CD4-positive, alpha-beta T cell treated with Interferon alpha-2 for 1 hour (primary cell): Measurements from ENCODE around the gene FOXN3.
"Not testable (repeated sequence)": the region's sequence is repeated elsewhere in the genome, so short reads cannot be mapped to it uniquely, and the experiment has no call there.

Source experiments
- DNase-seq, 2 donors: peaks; one replicate each; pipeline ENCODE4 v3.0.0-alpha.2; 2020 to 2022

Gene FOXN3

DNA sequence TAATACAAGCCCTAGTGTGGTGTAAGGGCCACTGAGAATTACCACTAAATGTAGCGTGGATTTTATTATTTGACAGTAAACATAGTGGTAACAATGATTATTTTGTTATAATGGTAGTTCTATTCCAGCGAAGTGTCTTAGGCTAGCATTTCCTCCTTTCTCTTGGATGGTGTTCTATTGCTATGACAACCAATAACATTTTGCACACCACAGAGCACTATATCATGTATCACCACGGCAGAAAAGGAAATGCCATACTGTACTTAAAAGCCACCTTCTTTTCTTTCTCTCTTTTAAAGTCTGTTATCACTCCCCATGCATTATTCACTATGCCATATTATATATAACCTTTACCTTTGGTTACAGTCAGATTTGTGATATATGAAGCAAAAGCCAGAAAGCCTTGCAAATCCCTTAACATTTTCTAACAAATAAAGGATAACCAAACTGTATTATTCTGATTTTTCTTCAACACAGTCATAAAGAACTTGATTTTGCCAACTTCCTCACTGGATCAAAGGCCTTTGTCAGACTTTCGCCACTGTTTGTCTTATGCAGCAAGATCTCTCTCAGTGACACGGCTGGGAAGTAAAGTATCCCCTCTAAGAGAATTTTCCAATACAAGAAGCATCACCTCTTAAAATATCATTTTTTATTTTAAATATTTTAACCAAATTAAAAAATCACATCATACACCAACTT lies 195.8 kb downstream of the FOXN3 start:
- peak in 1 of 2 donors; percentile 44 for DNase-seq

DNA sequence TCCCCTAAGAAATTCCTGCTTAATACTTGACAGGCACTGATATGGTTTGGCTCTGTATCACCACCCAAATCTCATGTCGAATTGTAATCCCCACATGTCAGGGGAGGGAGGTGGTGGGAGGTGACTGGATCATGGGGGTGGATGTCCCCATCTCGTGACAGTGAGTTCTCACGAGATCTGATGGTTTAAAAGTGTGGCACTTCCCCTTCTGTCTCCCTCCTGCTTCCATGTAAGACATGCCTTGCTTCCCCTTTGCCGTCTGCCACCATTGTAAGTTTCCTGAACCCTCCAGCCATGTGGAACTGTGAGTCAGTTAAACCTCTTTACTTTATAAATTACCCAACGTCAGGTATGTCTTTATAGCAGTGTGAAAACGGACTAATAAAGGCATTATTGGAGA lies 198.0 kb downstream of the FOXN3 start:
- no peak for DNase-seq

DNA sequence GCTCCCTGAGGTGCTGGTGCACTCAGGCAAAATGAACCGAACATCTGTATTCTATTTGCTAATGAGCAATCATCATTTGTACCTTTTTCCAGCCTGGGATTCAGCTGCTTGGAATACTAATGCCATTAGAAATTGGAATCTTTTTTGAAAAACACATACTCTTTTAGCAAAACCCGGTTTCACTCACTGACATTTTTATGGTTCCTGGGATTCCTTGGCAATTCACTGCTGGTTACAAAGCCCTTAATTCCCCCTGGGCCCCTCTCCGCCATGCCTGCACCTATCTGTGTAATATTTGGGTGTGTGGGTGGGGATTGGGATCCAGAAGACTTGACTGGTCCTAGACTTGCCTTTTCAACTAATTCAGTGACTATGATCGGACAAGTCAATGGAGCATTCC lies 199.1 kb downstream of the FOXN3 start:
- DNase-seq, result no peak

DNA sequence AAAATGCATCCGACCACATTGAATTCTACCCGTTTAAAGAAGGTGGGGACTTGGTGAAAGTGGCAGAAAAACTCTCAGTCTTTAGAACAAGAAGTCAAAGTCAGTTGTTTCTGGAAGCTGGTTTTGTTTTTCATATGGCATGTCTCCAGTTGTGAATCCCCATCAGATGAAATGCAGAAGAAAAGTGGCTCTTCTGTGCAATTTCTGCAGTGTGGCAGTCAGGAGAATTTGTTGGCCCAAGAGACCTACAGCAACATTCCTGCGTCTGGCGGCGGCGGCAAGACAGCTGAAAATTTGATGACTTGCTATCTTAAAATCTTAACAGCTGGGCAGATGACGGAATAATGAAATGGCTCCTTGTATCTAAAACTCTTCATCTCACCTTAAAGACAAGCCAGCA lies 201.5 kb downstream of the FOXN3 start:
- DNase-seq, result no peak

DNA sequence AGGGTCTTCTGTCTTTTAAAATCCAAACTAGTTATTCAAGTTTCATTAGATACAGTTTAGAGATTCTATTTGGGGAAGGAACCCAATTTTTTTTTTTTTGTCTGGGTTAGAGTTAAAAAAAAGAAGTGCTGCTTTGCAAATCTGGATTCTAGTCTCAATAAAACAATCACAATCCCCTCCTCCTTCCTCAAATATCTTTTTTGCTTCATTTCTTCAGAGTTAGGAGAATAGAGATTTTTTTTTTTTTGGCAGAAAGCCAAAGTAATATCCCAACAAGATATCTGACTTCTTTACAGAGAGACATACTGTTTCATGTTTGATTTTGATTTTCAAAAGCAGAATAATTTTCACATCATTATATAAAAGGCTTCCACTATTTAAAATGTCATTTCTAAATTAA lies 201.9 kb downstream of the FOXN3 start:
- DNase-seq, result no peak

DNA sequence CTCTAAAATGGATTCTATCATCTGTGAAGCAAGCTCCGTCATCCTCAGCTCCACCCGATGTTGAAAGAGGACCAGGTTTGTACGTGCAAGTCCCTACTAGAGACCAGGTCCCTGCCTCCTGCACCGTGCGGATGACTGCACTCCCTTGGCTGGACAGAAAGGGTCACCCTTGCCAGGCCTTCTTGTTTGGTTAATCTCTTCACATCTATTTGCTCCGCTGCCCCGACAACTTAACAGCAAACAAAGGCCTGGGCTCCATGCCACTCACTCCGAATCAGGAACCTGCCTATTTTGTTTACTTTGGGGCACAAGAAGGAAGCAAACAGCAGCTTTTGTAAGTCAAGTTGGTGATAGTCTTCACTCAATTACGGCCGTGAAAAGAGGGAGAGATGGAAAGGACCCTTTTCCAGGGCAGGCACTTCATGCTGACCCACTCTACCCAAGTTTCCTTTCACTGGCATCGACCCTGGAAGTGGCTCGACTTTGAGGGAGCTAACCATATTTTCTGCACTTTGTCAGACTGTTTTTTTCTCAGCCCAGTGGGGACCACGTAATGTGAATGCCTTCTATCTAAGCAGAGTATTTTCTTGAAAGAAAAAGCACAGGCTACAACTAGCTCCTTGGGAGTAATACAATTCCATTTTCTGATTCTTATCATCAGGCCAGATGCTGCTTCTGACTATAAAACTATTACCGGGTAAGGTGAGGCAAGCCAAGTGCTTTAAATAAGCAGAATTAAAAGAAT lies 202.6 kb downstream of the FOXN3 start:
- DNase-seq, result no peak

DNA sequence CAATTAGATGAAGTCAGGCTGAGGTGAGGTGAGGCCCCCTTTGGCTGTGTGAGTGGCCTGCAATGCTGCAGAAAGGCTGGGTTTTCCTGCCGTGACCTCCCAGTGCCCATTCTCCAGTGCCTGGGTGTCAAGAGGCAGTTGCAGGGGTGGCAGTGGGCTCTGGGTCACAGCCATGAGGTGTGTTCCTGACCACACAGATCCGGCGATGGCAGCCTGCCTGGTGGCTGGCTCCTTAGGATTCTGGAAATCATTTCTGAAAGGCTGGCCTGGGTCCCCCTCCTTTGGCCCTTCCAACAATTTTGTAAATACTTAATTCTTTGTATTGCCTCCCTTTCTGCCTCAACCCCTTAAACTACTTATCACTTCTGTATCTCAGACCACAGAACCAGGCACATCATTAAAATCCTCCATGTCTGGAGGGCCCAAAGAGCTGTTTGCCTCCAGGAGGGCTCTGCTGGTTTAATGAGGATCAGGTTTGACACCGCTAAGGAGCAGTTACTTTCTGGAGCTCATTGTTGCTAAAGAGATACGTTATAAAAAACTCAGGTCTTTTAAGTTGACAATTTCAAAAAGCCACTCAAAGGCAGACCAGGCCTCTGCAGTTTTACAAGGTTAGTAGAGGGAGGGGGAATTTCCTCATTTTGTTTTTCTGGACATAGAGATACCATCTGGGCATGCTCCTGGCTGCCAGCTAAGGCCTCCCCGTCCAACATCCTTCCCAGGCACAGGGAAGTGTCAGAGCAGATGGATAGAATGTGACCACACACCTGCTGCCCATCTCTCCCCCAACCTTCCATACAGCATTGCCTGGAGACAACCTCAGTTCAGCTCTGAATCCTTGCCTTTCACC lies 204.4 kb downstream of the FOXN3 start:
- no peak for DNase-seq

DNA sequence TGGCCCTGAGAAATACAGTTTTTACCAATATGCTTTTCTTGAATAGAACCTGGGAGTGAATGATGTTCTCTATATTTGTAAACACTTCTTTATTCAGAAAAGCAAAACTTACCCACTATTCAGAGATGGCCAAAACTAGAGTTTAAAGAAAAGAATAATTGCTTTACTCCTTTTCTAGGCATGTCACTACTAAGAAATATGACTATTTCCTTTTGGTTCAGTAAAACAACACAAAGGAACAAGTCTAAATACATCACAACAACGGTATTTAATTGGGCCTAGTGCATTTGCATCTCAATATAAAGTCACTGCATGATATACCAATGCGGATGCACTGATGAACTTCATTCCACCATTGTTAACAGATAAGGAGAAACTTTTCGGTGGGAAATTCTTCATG lies 207.5 kb downstream of the FOXN3 start:
- no peak for DNase-seq

DNA sequence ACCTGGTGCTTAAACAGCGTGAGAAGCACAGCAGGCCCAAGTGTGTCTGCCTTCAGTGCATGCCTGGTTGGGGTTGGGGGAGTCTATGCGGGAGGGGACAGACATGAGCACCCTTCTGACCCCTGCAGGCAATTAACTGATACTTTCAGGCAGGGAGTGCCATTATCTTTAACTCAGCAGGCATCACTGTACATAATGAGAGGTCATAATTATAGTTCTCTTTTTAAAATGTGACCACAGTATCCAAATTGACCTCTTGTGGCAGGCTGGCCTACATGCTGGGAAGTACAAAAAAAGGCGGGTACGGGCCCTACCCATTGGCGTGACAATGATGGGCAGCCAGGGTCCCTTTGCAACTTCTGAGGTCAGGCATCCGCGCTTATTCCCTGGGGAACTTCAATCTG lies 209.1 kb downstream of the FOXN3 start:
- DNase-seq, result no peak

DNA sequence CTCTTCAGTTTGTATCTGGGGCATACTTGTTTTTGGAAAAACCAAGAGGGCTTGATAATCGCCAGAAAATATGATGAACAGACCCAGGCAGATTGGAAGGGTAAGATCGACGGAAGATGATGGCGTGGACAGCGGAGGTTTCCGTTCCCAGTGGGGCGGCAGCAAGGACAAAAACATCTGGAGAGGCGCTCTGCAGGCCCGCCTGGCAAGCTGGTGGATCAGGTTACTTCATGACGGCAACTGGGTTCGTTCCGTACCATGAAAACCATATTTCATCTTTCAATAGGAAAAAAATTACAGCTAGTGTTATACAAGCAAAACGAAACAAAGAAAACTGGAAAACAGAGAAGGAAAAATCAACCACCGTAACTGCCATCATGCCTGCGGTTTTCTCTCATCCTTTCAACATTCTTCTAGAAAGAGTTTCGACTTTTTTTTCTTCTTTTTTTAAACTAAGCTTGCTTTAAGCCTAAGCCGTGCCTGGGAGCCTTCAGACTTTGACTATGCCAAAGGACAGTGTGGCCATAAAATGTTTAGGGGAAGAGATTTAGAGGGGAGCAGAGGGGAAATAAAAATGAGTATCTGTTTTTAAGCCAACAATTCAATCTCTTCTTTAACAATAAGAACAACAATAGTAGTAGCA lies 210.5 kb downstream of the FOXN3 start:
- no peak for DNase-seq

DNA sequence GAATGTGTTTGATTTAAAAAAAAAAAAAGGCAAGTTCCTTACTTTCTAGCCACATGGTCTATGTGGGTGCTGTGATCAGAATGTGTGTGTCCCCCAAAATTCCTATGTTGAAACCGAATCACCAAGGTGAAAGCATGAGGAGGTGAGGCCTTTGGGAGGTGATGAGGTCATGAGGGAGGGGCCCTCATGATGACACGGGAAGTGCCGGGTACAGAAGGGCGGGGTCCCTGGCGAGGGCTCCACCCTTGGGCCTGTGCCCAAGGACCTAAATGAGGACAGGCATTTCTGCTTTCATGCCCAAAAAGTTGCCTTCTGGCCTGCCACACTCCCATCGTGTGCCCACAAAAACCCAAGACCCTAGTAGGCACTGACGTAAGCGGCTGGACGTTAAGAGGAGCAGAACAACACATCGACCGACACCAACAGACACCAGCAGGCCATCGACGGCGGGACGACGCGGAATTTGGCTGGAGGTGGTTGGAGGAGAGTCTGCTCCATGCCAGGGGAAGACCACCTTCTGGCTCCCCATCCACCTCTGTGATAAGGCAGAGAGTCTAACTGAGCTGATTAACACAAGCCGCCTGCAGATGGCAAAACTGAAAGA lies 211.8 kb downstream of the FOXN3 start:
- DNase-seq, result no peak

DNA sequence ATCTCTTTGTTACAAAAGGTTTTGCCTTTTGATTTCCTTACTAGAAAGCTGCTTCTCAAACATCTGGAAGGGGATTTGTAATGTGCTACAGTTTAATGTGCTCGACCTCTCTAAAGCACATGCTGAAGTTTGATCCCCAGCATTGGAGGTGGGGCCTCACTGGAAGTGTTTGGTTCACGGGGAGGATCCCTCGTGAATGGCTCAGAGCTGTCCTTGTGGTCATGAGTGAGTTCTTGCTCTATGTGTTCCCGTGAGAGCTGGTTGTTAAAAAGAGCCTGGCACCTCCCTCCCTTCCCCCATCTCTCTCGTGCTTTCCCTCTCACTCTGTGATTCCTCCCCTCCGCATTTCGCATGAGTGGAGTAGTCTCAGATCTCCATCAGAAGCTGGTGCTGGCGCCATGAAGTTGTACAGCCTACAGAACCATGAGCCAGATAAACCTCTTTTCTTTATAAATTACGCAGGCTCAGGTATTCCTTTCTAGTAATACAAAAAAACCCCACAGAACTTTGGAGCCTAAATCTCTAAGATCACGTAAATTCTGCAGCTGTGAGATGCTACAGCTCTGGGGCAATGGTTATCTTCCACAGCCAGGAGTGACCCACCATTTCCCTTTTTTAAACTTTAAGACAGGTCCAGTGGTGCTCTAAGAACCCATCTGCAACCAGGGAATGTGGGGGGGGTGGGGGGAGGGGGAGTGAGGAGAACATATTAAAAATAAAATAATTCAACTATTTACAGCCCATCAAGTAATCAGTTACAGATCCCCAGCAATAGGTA lies 214.4 kb downstream of the FOXN3 start:
- DNase-seq, result no peak

DNA sequence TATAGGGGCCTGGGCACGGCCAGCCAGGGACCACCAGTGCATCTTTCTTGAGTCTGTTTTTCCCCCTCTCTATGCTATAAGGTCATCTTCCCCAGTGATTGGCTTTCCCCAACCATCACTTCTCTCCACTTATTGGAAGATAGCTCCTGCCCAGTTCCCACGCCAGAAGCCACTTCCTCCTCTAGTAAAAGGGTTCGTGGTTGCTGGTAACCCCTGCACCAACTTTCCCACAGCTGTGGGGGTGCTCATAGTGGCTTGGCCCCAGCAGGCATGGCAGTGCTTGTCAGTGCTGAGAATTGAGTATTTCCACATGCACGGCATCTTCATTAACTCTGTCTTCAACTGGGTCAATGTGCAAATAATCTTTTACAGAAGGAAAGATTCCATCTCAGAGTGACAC lies 215.4 kb downstream of the FOXN3 start:
- no peak for DNase-seq

DNA sequence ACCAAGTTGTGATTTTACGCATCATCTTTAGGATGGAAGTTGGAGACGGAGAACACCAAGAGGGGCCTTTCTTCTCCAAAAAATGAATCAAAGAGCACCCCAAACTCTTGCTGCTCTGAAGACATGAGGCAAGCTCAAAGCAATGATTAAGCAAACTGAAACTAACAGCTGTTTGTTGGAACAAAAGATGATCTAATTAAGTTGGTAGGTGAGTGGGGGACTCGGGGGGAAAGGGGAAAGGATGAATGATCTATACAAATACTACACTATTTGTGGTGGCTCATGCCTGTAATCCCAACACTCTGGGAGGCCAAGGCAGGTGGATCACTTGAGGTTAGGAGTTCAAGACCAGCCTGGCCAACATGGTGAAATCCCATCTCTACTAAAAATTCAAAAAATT lies 217.7 kb downstream of the FOXN3 start:
- not testable (repeated sequence) for DNase-seq

DNA sequence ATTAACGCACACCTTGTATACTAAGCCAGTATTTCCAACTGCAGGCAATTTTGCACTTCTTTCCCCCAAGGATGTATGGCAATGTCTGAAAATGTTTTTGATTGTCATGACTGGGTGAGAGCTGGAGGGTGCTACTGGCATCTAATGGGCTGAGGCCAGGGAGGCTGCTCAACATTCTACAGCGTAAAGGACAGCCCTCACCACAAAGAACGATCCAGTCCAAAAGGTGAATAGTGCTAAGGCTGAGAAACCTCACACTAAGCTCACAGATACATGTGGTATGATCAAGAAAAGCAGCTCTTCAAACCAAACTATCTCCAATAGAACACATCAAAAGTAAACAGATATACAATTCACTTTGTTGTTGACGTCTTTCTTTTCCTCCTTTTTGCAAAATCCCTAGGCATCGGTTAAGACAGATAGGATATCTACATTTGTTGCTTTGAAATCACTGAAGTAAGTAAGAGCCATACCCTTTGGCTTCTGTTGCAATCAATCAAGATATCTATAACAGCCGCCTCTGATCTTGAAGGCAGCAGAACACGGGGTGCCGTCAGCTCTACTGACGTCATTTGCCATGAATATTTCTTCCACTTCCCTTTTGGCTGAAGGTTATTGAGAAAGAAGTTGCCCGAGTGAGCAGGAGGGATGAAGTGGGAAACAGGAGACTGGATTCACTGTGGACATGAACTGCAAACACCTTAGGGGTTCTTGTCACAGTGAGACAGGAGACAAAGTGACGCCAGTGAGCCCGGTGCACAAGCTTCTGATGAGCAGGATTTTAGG lies 218.3 kb downstream of the FOXN3 start:
- DNase-seq, result peak in 1 of 2 donors; percentile 16

DNA sequence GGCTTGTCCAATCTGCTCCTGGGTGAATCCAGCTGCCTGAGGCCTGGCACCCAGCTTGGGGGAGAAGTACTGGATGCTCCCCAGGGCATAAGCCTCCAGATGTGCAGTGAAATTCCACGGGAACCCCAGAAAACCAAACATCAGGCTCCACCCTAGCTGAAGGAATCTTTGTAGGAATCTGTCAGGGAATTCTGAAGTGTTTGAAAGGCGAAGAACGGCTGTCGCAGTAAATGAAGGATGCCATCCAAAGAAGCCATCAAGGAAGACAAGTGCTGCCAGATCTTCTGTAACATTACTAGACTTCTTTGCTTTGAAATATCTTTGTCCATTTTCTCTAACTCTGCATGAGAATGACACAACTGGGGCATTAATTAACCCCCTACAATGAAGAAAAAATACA lies 219.4 kb downstream of the FOXN3 start:
- DNase-seq, result no peak

DNA sequence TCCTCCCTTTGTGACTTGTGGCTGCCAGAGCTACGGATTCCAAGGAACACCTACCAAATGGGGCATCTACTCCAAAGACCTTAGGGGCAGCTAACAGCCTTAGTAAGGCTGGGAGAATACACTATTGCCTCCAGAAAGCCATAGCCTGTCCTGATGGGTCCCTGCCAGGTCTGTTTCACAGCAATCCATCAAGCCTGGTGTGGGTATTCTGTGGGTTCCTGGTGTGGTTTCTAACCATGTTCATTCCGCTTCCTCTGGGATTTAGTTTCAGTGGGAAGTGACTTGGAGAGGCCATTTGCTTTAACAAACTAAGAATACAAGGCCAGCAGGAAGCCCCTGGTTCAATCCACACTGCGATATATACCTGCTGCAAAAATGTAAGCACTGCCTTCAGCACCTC lies 220.5 kb downstream of the FOXN3 start:
- DNase-seq, result no peak

DNA sequence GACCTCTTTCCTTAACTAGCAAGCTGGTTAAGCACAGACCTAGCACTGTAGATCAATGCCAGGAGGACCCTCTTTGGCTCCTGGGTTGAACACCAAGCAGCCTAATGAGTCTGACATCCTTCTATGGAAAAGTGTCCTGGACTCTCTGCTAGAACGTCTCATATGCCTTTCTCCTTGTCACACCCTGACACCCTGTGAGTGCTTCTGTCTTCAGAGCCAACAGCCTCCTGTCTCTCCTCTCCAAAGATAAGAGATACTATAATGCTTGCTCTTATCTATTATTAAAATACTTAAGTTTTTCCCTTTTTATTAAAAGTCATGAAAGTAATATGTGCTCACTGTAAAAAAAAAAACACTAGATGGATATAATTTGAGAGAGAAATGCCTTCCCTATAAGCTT lies 222.7 kb downstream of the FOXN3 start:
- no peak for DNase-seq

DNA sequence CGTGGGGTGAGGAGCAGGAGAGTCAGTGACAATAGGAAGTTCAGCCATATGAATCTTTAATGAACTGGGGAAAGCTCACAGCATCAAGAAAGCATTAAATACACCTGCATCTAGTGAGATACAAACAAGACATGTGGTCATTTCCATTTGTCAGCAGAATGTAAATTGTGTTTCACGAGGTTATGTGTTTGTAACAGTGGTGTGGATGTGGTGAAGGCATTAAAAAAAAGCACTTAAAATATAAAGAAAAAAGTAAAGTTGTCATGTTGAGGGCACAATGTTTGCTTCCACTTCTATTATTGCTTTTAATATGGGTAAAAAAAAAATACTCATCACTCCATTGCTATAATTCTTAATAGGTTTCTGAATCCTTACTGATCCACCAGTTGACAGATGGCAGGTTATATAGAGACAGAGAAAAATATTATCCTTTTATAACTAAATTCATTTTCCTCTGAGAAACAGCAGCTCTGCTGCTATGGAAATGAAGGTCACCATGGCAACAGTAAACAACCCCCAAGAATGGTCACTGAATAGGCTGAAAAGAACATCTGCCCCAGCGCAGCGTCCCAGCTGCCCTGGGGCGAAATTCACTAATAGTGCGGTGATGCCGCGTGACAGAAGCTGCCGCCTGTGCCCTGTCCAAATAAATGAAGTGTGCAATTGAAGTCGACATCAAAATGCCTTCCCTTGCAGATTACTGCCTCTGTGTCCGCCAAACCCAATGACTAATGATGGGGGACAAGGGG lies 226.1 kb downstream of the FOXN3 start:
- DNase-seq, result no peak

DNA sequence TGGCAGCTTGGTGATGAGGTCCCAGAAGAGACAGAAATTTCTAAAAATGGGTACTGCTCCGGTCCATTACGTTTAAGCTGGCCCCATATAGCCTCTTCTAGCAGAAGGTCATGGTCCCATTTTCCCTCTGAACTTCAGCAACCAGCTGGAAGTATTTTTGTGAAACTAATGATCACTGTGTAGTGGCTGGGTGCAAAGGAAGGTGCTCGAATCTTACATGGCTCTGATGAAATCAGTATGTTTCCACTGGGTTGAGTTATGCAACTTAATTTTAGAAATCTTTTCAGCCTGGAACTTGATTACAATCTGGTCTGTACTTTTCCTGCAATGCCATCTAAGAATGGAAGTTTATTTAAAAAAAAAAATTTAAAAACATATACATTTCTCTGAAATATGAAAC lies 228.5 kb downstream of the FOXN3 start:
- DNase-seq, result no peak
